ENCODE measurements around the gene NEDD9.

NEDD9 gene

GRCh38 chr6:11218102-11218442 is 14.4 kb downstream of the NEDD9 start:
- no peak overlapping the region; the same call in 1 of the 2 replicates for H3K27ac ChIP-seq (ENCODE audit: low read length)
- H3K4me1 ChIP-seq (ENCODE audit: low read length): peaks cover 33% of the 10 kb centered on the region
- no peak overlapping the region for H3K4me3 ChIP-seq (ENCODE audit: low read length)
- no peaks in the 10 kb centered on the region for H3K9me3 ChIP-seq (ENCODE audit: insufficient read depth, low read length)
- no peaks in the 10 kb centered on the region for H3K27me3 ChIP-seq (ENCODE audit: low read depth, low read length)
- no peak overlapping the region for H2AFZ ChIP-seq (ENCODE audit: low read depth, low read length)
- no peak for TF ChIP-seq EZH2phosphoT487 (IDR thresholded peaks at IDR 0.05; ENCODE audit: low read depth)
- TF ChIP-seq, protein P1, sequence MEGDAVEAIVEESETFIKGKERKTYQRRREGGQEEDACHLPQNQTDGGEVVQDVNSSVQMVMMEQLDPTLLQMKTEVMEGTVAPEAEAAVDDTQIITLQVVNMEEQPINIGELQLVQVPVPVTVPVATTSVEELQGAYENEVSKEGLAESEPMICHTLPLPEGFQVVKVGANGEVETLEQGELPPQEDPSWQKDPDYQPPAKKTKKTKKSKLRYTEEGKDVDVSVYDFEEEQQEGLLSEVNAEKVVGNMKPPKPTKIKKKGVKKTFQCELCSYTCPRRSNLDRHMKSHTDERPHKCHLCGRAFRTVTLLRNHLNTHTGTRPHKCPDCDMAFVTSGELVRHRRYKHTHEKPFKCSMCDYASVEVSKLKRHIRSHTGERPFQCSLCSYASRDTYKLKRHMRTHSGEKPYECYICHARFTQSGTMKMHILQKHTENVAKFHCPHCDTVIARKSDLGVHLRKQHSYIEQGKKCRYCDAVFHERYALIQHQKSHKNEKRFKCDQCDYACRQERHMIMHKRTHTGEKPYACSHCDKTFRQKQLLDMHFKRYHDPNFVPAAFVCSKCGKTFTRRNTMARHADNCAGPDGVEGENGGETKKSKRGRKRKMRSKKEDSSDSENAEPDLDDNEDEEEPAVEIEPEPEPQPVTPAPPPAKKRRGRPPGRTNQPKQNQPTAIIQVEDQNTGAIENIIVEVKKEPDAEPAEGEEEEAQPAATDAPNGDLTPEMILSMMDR (IDR thresholded peaks at IDR 0.05; ENCODE audit: low read depth, low read length): no peak
- H3K36me3 ChIP-seq (replicated peaks; ENCODE audit: low read depth, low read length): peaks cover 36% of the 10 kb centered on the region
- H3K4me2 ChIP-seq (ENCODE audit: low read length): 0 out of 2 replicates have a peak overlapping the region, but pooled peaks have one; percentile 1
- no peak overlapping the region for H3K9ac ChIP-seq (ENCODE audit: low read length)
- H3K79me2 ChIP-seq (ENCODE audit: low read length): peaks cover 82% of the 10 kb centered on the region
- H4K20me1 ChIP-seq (ENCODE audit: insufficient read depth, low read length): peaks cover 78% of the 10 kb centered on the region

GRCh38 chr6:11217360-11218101 is 14.9 kb downstream of the NEDD9 start:
- TF ChIP-seq, protein P1 (IDR thresholded peaks at IDR 0.05; ENCODE audit: low read depth, low read length): no peak
- no peak for TF ChIP-seq EZH2phosphoT487 (IDR thresholded peaks at IDR 0.05; ENCODE audit: low read depth)
- Histone ChIP-seq H3K27ac (ENCODE audit: low read length) (no peak overlapping the region; the same call in 1 of the 2 replicates), H3K4me1 (ENCODE audit: low read length) (peaks cover 28% of the 10 kb centered on the region), H3K36me3 (replicated peaks; ENCODE audit: low read depth, low read length) (peaks cover 41% of the 10 kb centered on the region), H3K9me3 (ENCODE audit: insufficient read depth, low read length) (no peaks in the 10 kb centered on the region), H3K79me2 (ENCODE audit: low read length) (peaks cover 79% of the 10 kb centered on the region), H3K27me3 (ENCODE audit: low read depth, low read length) (no peaks in the 10 kb centered on the region), H4K20me1 (ENCODE audit: insufficient read depth, low read length) (peaks cover 76% of the 10 kb centered on the region), H2AFZ (ENCODE audit: low read depth, low read length) (no peak overlapping the region), H3K4me2 (ENCODE audit: low read length) (no peak overlapping the region), H3K9ac (ENCODE audit: low read length) (no peak overlapping the region), H3K4me3 (ENCODE audit: low read length) (no peak overlapping the region)

DNA sequence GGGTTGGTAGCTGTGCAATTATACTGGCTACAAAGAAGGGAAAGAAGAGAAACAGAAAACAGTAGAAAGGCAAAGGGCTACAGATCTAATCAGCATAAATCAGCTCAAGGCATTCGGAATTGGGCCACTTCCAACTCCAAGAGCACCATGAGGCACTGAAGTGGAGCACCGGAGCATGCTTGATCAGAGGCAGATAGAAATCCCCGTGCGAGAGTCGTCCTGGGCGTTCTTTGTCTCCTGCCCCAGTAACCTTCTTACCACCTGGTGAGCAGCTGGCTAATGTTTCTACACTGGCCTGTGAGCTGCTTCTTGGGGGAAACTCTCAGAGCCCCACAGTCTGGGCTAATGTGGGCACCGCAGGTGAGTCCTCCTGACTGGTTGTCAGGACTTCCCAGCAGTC is 16.7 kb downstream of the NEDD9 start:
- Histone ChIP-seq H3K4me2 (ENCODE audit: low read length) (no peak overlapping the region), H3K36me3 (replicated peaks; ENCODE audit: low read depth, low read length) (peaks cover 54% of the 10 kb centered on the region), H3K27ac (ENCODE audit: low read length) (no peak overlapping the region), H3K4me3 (ENCODE audit: low read length) (no peak overlapping the region), H3K27me3 (ENCODE audit: low read depth, low read length) (no peaks in the 10 kb centered on the region), H3K9me3 (ENCODE audit: insufficient read depth, low read length) (no peaks in the 10 kb centered on the region), H4K20me1 (ENCODE audit: insufficient read depth, low read length) (peaks cover 65% of the 10 kb centered on the region), H3K79me2 (ENCODE audit: low read length) (peaks cover 66% of the 10 kb centered on the region), H3K9ac (ENCODE audit: low read length) (no peak overlapping the region), H2AFZ (ENCODE audit: low read depth, low read length) (no peak overlapping the region), H3K4me1 (ENCODE audit: low read length) (peaks cover 27% of the 10 kb centered on the region)
- no peak for TF ChIP-seq EZH2phosphoT487 (IDR thresholded peaks at IDR 0.05; ENCODE audit: low read depth)
- TF ChIP-seq, protein P1 (IDR thresholded peaks at IDR 0.05; ENCODE audit: low read depth, low read length): no peak

GRCh38 chr6:11214901-11215300 is 17.6 kb downstream of the NEDD9 start:
- no peak overlapping the region for H2AFZ ChIP-seq (ENCODE audit: low read depth, low read length)
- no peaks in the 10 kb centered on the region for H3K27me3 ChIP-seq (ENCODE audit: low read depth, low read length)
- no peak overlapping the region for H3K27ac ChIP-seq (ENCODE audit: low read length)
- no peak overlapping the region for H3K9ac ChIP-seq (ENCODE audit: low read length)
- H3K4me2 ChIP-seq (ENCODE audit: low read length): no peak overlapping the region
- no peaks in the 10 kb centered on the region for H3K9me3 ChIP-seq (ENCODE audit: insufficient read depth, low read length)
- peaks cover 57% of the 10 kb centered on the region for H4K20me1 ChIP-seq (ENCODE audit: insufficient read depth, low read length)
- peaks cover 27% of the 10 kb centered on the region for H3K4me1 ChIP-seq (ENCODE audit: low read length)
- peaks cover 57% of the 10 kb centered on the region for H3K79me2 ChIP-seq (ENCODE audit: low read length)
- TF ChIP-seq, protein P1 (IDR thresholded peaks at IDR 0.05; ENCODE audit: low read depth, low read length): no peak
- no peak for TF ChIP-seq EZH2phosphoT487 (IDR thresholded peaks at IDR 0.05; ENCODE audit: low read depth)
- H3K36me3 ChIP-seq (replicated peaks; ENCODE audit: low read depth, low read length): peaks cover 55% of the 10 kb centered on the region
- no peak overlapping the region for H3K4me3 ChIP-seq (ENCODE audit: low read length)
